DMS153 treated with DMSO at 0.1 percent for 48 hours (cell line): ENCODE measurements around the gene CYP27A1.

Experiments
- DNase-seq: peaks from one replicate; lab custom pipeline; 2025; ENCODE audit not compliant: unreplicated experiment; lab: John Stamatoyannopoulos, UW

Gene CYP27A1

DNA sequence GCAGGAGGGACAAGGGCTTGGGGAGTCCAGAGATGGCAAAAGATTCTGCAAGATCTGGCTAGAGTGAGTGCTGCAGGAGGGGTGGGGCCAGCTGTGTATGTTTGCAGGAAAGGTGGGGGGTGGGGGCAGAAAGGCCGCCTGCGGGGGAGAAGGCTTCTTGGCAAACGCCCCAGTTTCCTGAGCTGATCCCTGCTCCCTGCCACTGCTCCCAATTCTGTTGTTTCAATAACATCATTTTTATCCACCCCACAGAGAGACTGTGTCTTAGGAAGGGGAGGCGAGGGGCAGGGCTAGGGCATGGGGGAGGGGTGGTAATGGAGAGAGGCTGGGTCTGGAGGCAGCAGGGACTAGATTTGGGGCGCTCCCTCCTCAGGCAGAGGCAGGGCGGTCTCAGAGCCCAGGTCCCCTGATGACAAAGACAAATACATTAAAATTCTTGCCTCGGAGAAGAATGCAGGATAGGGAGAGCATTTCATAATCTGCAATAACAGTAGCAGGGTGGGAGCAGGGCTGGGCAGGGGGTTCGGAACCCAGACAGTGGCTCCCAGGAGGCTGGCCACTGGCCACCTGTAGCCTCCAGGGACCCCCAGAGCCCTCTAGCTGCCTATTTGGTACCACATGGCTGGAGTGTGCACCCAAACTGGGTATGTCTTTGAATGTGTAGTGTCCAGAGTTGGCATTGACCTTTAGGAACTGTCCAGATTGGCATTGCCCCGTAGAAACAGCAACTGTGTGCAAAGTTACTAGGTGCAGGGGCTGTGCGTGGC, 75.6 kb downstream of the CYP27A1 start:
- DNase-seq: no peak

DNA sequence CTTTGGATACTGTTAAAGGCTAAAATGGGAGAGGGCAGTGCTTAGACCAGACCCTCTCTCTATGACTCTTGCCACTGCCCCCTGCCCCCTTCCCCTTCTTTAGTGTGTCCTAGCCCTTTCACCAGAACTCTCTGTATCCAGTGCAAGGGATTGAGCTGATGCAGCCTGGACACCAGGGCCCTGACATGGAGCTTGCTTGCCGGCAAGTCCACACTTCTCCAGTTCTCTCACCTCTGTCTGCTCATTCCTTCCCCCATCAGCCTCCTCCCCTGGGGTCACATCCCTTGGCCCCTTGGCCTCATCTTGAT, 76.1 kb downstream of the CYP27A1 start:
- no peak for DNase-seq

DNA sequence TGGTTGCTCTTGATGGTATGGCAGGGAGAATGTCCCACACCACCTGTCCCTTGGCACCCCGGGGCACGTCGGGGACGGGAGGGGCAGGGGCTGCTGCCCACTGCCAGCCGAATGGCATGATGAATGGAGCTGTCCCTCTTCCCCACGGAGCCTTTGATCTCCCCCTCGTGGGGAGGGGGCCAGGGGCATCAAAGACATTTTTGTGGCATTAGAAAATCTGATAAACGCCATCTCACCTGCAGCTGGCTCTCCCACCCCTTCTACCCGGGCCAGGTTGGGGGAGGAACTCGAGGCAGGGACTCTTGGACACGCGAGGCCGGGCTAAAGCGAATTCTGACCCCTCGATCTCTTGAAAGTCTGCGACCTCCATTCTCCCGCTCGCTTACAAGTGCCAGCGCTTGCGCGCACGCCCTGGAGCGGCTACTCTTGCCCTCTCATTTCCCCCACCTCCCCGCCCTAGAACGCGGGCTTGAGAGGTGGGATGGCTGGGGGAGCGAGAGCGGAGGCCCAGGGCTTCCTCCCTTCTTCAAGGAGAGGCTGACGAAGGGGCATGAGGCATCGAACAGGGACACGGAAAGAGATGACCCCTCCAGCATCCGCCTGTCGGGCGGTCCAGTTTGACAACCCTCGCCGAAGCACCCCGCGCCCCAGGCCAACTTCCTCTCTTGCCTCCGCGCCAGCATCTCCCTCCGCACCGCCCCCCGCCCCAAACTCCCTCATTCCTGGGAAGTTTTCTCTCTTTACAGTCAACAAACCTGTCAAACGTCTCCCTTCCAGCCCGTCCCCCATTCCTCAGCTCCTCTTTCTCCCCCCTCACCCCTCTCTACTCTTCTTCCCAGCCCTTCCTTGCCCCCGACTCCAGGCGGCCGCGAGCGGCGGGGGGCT, 77.0 kb downstream of the CYP27A1 start:
- DNase-seq: no peak

DNA sequence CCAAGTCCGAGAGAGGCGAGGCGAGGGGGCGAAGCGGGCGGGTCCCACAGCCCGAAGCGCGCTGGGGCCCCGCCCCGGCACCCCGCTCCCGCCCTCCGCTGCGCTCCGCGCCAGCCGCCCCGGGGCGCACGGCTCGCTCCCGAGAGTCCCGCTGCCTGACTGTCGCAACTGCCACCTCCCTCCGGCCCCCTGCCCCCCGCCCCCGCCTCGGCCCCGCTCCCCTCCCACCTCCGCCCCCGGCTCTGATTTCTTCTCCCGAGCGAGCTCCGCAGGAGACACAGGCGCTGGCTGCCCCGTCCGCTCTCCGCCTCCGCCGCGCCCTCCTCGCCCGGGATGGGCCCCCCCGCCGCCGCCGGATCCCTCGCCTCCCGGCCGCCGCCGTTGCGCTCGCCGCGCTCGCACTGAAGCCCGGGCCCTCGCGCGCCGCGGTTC, 77.6 kb downstream of the CYP27A1 start, which contains the start of gene WNT6:
Gene WNT6 (plus strand): TSS at position 250 of the 432 bp plus-strand sequence. CDS start 233 bp downstream, outside the sequence.
- DNase-seq: no peak

DNA sequence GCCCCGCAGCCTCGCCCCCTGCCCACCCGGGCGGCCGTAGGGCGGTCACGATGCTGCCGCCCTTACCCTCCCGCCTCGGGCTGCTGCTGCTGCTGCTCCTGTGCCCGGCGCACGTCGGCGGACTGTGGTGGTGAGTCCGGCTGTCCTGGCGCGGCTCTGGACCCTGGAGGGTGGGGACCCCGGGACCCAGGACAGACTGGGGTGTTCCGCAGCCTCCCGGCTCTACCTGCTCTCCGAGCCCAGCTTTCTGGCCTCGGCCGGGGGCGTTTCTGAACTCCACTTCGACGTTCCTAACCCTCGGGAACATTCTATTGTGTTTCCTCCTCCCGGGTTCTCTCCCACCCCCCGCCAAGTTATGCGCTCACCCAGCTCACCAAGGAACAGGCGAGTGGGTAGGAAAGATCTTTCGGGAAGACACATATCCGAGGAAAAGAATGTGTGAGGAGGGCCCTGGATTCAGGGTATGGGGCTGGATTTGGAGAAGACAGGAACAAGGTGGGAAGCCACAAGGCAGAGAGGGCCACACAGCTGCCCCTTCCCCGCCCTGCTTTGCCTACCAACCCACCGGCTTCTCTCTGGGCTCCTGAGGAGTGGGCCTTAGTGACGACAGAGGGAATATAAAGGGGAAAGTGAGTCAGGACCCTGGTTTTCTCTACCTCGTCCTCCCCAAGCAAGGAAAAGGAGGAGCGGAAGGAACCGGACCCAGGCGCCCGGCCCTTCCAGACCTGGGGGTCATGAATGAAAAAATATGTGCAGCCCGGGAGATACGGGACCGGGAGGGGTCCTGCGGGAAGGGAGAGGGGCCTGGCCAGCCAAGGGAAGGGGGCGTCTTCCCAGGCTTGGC, 78.3 kb downstream of the CYP27A1 start:
- no peak for DNase-seq

DNA sequence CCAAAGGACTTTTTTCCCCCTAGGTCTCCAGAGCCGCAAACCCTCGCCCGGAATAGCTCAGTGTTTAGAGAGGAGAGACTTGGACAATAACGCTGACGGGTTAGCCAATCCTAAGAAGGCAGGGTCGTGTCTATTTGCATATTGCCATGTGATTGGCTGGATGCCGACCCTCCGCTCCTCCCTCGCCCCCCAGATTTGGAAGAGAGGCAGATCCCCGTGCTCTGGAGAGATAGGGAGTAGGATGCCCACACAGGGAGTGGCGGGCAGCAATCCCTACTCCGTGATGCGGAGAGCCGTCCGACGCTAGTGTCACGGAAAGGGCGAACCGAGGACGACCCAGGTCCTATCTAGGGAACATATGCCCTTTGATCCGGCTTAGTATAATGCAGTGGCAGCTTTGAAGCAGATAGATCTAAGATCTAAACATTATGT, 79.0 kb downstream of the CYP27A1 start:
- DNase-seq: peak; percentile 17

DNA sequence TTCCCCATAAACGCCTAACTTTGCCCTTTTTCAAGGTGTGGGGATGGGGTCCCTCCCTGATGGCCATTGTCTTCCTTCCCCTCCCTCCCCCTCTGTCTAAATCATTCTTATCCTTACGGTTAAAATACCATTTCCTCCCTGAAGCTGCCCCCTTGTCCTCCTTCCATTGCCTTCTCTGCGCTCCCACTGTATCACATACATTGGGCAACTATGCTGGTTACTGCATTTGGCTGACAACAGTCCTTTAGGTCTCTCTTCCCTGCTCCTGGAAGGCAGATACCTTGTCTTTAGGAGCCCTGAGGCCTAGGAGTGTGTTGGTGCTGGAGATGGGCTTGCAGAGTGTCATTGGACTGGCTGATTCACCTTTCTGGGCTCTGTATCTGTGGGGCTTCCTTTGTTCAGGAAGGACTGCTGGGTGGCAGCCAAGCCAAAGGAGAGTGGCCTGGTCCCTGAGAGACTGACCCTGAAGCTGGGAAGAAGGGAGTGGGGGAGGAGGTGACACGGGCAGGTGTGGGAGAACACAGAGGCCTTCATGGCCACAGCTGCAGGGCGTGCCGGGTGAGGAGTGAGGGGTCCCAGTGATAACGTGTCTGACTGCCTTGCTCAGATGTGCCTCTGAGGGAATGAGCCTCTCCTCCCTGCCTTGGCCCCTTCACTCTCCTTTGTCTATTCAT, 79.8 kb downstream of the CYP27A1 start:
- no peak for DNase-seq

DNA sequence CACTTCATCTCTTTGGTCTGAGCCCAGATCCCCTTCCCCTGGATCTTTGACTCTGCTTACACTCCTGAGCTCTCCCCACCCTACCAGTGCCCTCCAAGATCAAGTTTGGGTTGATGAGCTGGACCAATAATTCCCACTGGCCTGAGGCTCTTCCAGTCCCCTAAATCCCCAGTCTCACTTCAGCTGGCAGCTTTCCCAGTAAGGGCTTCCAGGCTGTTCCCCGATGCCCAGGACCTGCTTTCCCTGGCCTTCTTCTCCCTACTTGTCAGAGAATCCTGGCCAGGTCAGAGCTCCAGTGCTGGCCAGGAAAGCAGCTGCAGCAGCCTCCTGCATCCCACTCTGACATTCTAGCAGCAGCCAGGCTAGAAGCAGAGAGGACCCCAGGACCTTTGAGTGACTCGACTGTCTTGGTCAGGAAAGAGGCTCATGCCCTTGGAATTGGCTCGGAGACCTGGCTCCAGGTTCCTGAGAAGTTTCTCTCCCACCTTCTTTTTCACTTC, 81.1 kb downstream of the CYP27A1 start:
- DNase-seq: no peak
